NCI-H128 (cell line): ENCODE results near the gene ABCD3.

Experiments used
- DNase-seq: peaks from one replicate; lab custom pipeline; 2025; ENCODE audit not compliant: unreplicated experiment; lab: John Stamatoyannopoulos, UW

ABCD3 gene

GRCh38 chr1:94462606-94463005, 44.4 kb downstream of the ABCD3 start:
- DNase-seq: no peak

- DNase-seq: no peak
Measured at GRCh38 chr1:94463056-94463764, 45.0 kb downstream of the ABCD3 start.

DNA sequence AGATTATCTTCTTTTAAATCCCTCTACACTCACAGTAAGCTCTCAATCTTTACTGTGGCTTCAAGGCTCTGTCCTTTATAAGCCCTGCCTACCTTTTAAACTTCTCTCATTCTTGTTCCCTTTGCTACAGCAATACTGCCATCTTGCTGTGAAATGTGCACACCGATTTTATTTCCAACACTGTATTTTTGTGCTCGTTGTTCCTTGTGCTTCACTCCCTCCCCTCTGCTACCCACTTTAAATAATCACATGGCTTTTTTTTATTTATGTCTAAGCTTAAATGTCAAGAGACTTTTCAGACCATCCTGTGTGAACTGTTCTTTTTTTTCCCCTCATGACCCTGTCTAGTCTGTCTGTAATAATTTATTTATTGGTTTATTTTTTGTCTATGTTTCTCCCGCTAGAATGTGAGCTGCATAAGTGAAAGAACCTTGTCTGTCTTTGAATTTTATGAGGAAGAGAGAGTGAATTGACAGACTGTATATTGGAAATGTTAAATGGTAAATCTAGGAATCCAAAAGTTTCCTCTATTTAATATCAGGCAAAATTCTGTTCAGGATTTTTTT, 45.7 kb downstream of the ABCD3 start:
- no peak for DNase-seq

- no peak for DNase-seq
Measured at GRCh38 chr1:94468708-94469107, 50.5 kb downstream of the ABCD3 start.

DNA sequence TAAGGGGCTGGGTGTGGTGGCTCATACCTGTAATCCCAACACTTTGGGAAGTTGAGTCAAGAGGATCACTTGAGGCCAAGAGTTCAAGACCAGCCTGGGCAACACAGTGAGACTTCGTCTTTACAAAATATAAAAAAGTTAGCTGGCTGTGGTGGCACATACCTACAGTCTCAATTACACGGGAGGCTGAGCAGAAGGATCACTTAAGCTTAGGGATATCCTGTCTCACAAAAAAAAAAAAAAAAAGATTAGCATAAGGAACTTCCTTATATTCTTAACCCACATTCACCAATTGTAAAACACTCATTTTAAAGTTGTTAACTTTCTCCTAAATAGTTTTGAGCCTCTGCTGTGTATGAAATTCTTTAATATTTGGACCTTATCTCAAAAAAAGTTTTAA, 53.1 kb downstream of the ABCD3 start:
- DNase-seq: no peak

GRCh38 chr1:94475232-94475631, 57.0 kb downstream of the ABCD3 start:
- DNase-seq: no peak

DNA sequence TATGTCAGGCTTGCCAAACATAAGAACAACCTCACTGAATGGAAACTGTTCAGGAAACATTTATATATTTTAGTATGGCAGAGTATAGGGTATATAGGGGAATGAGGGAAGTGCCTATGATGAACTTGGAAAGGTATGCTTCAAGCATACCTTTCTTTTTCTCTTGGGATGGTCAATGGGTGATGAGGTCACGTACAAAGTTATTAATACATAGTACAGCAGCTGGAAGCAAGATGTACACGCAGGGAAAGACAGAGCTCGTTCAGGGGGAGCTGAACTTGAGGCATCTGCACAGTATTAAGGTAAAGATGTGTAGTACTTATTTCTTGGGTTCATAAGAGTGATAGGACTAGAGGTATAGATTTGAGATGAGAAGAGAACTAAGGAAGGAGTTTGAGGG, 61.5 kb downstream of the ABCD3 start:
- DNase-seq: no peak

DNA sequence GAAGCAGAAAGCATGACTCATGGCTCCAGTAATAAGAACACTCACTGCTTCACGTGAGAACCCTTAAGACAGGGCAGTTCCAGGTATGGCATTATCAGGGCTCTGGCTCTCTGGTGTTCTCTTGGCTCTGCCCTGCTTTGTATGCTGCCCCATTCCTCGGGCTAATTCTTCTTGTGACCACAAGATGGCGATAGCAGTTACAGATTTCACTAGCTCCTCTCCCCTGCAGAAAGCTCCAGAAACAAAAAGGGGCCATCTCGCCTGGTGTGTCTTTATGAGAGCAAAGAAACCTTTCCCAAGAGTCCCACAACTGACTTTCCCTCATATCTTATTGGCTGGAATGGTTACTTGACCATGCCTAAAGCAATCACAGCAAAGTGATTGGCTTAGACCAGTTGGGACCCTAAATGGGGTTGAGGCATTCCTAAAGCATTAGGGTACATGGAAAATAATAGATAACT, 63.3 kb downstream of the ABCD3 start:
- peak; percentile 5 for DNase-seq

DNA sequence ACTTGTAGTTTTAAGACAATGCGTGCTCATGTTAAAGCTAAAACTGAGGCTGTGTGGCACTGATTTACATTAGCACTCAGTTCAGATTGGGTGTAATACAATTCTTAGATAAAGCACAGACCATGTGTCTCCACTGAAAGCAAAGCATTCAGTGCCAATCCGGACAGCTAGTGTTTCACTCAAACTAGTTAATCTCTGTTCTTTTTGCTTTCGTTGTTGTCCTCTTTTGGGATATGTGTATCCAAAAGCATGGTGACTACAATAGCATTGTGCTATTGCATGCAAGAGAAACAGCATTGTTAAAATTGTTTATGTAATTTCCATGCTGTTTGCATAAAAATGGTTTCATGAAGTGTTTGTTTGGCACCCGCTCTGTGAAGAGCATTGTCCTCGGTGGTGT, 68.8 kb downstream of the ABCD3 start:
- no peak for DNase-seq

GRCh38 chr1:94490556-94490955, 72.4 kb downstream of the ABCD3 start:
- DNase-seq: no peak

- no peak for DNase-seq
Measured at GRCh38 chr1:94496076-94496755, 78.0 kb downstream of the ABCD3 start.

- no peak for DNase-seq
Measured at GRCh38 chr1:94501426-94501825, 83.2 kb downstream of the ABCD3 start.

- DNase-seq: no peak
Measured at GRCh38 chr1:94501935-94502334, 83.7 kb downstream of the ABCD3 start.

DNA sequence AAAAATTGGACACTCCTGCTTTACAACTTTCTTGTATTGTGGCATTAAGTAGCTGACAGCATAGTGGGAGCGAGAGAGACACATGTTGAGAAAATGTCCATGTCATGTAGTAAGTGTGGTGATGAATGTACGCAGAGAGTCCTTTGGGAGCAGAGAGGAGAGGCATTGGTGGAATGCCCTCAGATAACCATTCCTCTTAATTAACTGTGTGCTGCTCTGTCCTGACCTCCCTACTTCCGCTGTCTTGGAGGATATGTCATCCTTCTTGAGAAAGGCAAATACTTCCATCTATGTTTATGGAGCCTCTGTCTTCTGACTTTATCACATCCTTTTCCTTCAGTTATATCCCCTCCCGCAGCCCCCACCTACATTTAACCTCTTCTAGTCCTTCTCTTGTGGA, 85.0 kb downstream of the ABCD3 start:
- no peak for DNase-seq

DNA sequence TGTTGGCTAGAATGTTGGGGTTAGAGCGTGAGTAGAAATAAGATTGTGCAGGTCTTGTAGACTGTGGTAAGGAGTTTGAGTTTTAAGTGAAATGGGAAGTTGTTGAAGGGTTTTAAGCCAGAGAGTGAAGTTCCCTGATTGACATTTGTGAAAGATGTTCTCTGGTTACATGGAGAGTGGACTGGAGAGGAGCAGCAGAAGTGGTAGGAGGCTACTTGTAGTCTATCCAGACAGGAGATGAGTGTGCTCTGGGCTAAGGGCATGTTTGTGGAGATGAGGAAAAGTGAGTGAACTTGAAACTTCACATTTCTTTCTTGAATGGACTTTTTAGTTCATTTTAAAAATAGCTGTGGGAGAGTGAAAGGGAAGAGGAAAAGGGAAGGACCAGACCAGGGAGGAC, 86.4 kb downstream of the ABCD3 start:
- DNase-seq: no peak

GRCh38 chr1:94512816-94513215, 94.6 kb downstream of the ABCD3 start:
- DNase-seq: no peak

- no peak for DNase-seq
Measured at GRCh38 chr1:94514095-94514727, 96.0 kb downstream of the ABCD3 start.

- DNase-seq: no peak
Measured at GRCh38 chr1:94515296-94515947, 97.2 kb downstream of the ABCD3 start.

GRCh38 chr1:94519351-94519750, 101.2 kb downstream of the ABCD3 start:
- no peak for DNase-seq

GRCh38 chr1:94522304-94522703, 104.1 kb downstream of the ABCD3 start:
- peak; percentile 8 for DNase-seq

DNA sequence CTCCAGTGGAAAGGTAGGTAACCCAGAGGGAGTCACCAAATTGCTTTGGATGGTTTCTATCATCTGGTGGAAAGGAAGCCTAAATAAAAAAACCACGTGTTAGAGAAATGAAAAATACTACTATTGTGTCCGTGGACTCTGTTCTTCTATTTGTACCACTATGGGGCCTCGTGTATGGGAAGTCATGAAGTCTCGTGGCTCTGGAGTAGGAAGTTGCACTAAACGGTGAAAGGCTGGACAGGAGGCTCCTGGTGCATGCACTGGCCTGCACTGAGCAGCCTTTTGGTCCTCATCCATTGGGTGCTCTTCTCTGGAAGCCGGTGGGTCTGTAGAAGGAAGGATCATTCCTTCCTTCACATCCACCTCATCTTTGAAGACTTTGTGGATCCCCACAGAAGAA, 106.3 kb downstream of the ABCD3 start:
- DNase-seq: no peak
